ENCODE data around the gene IGFL1.
"Not testable (repeated sequence)": the region's sequence is repeated elsewhere in the genome, so short reads cannot be mapped to it uniquely, and the experiment has no call there.

Gene IGFL1

GRCh38 chr19:46204008-46204407 is 25.5 kb upstream of the IGFL1 start:
- TF ChIP-seq, protein P1, sequence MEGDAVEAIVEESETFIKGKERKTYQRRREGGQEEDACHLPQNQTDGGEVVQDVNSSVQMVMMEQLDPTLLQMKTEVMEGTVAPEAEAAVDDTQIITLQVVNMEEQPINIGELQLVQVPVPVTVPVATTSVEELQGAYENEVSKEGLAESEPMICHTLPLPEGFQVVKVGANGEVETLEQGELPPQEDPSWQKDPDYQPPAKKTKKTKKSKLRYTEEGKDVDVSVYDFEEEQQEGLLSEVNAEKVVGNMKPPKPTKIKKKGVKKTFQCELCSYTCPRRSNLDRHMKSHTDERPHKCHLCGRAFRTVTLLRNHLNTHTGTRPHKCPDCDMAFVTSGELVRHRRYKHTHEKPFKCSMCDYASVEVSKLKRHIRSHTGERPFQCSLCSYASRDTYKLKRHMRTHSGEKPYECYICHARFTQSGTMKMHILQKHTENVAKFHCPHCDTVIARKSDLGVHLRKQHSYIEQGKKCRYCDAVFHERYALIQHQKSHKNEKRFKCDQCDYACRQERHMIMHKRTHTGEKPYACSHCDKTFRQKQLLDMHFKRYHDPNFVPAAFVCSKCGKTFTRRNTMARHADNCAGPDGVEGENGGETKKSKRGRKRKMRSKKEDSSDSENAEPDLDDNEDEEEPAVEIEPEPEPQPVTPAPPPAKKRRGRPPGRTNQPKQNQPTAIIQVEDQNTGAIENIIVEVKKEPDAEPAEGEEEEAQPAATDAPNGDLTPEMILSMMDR (IDR thresholded peaks at IDR 0.05; ENCODE audit: low read depth, low read length, missing control alignments) = no peak
- no peak for DNase-seq (ENCODE audit: low read depth)
- no peak overlapping the region for H3K4me3 ChIP-seq (ENCODE audit: low read depth, low read length)

DNA sequence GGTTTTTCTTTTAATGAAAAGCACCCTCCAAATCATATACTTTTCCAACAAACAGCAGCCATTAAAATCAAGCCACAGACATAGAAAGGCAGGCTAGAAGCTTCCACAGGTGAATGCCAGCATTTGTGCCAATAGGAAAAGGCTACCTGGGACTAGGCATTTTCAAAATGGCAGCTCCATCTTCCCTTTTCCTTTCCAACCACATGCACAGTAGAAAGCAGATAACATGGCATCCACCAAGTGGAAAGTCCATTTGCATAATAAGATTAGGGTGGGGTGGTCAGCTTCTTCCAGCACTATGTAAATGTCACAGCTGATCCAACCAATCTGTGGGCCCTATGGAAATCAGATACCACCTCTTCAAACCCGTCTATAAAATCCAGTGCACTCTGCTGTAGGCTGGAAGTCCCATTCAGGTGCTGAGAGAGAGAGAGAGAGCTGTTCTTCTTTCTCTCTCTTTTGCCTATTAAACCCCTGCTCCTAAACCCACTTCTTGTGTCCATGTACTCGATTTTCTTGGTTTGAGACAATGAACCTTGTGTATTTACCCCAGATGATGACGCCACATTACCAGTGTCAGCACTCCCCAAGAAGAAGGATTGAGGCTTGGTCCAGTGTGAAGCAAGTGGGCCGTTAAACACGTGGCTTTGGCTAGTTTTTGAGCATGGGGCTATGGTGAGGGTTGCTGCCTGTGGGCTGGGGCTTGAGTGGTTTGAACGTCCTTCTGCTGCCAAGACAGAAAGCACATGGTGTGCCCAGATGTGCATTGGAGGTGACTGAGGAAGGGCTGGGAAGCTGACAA is 24.2 kb upstream of the IGFL1 start:
- TF ChIP-seq, protein P1 (IDR thresholded peaks at IDR 0.05; ENCODE audit: low read depth, low read length, missing control alignments) = no peak
- DNase-seq (ENCODE audit: low read depth) = no peak
- H3K4me3 ChIP-seq (ENCODE audit: low read depth, low read length) = no peak overlapping the region

- no peak overlapping the region for H3K4me3 ChIP-seq (ENCODE audit: low read depth, low read length)
- DNase-seq (ENCODE audit: low read depth) = no peak
- TF ChIP-seq, protein P1 (IDR thresholded peaks at IDR 0.05; ENCODE audit: low read depth, low read length, missing control alignments) = no peak
These were observed 23.4 kb upstream of the IGFL1 start for GRCh38 chr19:46206176-46206575.

DNA sequence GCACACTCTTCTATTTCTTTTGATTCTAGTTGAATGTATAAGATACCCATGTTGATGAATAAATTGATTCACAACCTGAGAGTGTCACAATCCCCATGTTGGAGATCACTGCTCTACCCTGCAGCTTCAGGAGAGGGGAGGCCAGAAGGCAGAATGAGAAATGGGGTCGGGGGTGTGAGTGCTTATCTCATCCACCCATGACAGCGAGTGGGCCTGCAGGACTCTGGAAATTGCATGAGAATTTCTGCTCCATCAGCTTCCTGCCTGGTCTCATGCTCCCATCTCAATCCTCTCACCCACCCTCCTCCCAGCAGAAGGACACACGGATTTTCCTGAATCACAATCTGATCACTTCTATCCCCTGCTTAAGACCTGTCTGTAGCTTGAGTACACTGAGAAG is 22.9 kb upstream of the IGFL1 start:
- no peak overlapping the region for H3K4me3 ChIP-seq (ENCODE audit: low read depth, low read length)
- DNase-seq (ENCODE audit: low read depth) = no peak

DNA sequence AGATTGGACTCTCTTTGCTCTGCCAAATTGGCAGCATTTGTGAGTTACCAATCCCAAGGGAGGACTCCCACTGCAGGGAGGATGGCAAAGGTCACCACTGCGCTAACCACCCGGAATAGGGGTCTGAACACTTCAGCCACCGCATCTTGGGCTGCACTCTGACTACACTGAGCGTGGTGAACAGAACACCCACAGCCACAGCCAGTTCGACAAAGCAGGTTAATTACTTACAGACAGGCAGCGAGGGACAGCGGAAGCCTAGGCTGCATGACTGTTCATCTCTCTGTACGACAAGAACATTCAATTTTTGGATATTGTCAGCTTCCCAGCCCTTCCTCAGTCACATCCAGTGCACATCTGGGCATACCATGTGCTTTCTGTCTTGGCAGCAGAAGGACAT is 21.7 kb upstream of the IGFL1 start:
- not testable (repeated sequence) for DNase-seq (ENCODE audit: low read depth); H3K4me3 ChIP-seq (ENCODE audit: low read depth, low read length)

More for the DNA sequence above, 22.9 kb upstream of the IGFL1 start:
- TF ChIP-seq, protein P1 (IDR thresholded peaks at IDR 0.05; ENCODE audit: low read depth, low read length, missing control alignments) = no peak

GRCh38 chr19:46209051-46209450 is 20.5 kb upstream of the IGFL1 start:
- DNase-seq (ENCODE audit: low read depth) = no peak
- TF ChIP-seq, protein P1 (IDR thresholded peaks at IDR 0.05; ENCODE audit: low read depth, low read length, missing control alignments) = no peak
- H3K4me3 ChIP-seq (ENCODE audit: low read depth, low read length) = no peak overlapping the region

DNA sequence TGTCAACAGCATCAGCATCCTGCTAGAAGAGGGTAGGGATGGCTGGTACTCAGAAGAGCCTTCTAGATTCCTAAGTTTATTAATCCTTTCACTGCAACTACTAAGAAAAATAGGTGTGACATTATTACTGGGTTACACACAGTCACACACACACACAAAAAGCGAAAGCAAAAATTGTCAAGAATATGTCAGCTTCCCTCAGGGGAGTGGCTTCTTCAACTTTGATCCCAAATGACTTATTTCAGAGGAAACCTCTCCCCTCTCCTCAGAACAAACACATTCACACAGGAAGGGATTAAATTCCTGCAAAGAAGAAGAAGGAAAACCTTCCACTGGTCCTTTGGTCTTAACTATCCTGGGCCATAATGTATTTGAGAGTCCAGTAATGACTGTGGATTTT is 20.1 kb upstream of the IGFL1 start:
- H3K4me3 ChIP-seq (ENCODE audit: low read depth, low read length) = no peak overlapping the region
- TF ChIP-seq, protein P1 (IDR thresholded peaks at IDR 0.05; ENCODE audit: low read depth, low read length, missing control alignments) = no peak
- no peak for DNase-seq (ENCODE audit: low read depth)

All from GM12864 (cell line).